HG02870 (cell line): ENCODE measurements around the gene PSMD4.

Experiments used
- ATAC-seq: cut with Tn5 transposase; IDR thresholded peaks from one replicate; pipeline ENCODE4 v1.9.1; 2021; ENCODE audit warnings: mild to moderate bottlenecking, moderate library complexity; ENCODE audit not compliant: unreplicated experiment

PSMD4 gene

GRCh38 chr1:151293093-151293492 is 38.6 kb downstream of the PSMD4 start:
- ATAC-seq: no peak

- no peak for ATAC-seq
Observed at GRCh38 chr1:151294742-151295462, 40.4 kb downstream of the PSMD4 start.

- ATAC-seq: no peak
Observed at GRCh38 chr1:151309811-151310323, 55.3 kb downstream of the PSMD4 start.

GRCh38 chr1:151311011-151311410 is 56.5 kb downstream of the PSMD4 start:
- no peak for ATAC-seq

- ATAC-seq: no peak
Observed at GRCh38 chr1:151311589-151312331, 57.2 kb downstream of the PSMD4 start.

GRCh38 chr1:151312411-151312810 is 57.9 kb downstream of the PSMD4 start:
- no peak for ATAC-seq

GRCh38 chr1:151312826-151313225 is 58.3 kb downstream of the PSMD4 start:
- no peak for ATAC-seq

- ATAC-seq: no peak
Observed at GRCh38 chr1:151313501-151313900, 59.0 kb downstream of the PSMD4 start.

GRCh38 chr1:151314137-151314875 is 59.8 kb downstream of the PSMD4 start:
- no peak for ATAC-seq

GRCh38 chr1:151315565-151316235 is 61.2 kb downstream of the PSMD4 start:
- ATAC-seq: no peak
